ENCODE measurements around the gene ZIC4.

Gene ZIC4

DNA sequence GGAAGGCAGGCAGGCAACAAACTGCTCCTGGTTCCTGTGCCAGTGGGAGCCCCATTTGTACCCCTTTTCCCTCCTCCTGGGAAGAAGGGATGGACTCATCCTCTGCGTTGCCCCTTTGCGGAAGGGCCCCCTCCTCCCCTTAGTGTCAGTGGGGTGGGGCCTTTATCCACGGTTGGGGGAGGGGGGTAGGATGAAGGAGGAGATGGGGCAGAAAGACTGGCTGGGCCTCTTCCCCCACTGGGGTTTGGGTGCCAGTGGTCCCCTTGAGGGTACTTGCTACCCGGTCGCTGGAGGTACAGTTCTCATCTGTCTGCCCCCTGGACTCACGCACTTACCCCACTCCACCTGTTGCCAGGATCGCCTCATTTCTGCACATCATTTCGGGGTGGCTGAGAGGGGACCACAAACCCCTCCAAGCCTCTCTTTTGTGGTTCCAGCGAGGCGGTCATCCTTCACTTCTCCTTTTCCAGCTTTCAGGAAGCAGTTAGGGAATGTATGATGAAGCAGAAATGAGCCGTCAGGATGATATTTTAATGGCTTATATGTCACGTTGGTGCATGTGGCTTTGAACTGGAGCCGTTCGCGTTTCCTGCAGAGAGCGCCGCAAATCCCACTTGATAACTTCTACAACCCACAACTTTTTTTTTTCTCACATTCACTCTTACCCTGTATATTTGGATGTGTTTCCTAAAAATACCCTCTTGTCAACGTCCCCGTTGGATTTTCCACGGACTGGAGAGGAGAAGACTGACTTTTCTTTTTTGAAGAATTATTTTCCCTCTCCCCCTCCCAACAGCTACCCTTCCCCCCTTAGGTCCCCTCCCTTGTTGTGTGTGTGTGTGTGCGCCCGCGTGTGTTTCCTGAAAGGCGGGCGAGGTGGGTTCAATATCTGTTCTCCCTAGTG is at the start of gene ZIC4:
TSS of gene ZIC4 (minus strand) at position 516 of the 904 bp plus-strand sequence. CDS start 3,746 bp downstream, outside the sequence.
- DNase-seq = no peak

DNA sequence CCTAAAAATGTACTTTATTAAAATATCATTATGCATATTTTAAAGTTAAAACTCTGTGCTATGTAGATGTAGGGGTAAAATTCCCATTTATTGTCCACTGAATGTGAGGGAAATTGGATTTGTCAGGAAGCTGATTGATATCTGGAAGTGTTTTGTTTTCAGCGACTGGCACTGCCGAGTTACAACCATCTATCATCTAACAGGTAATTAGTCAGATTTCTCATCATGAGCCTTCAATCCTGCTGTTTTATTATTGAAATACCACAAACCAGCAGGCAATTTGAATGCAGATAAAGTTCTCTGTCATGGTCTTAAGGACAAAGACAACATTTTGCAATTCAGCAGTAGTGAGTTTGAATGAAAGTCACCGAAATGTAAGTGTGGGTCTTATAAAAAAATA is 43.3 kb upstream of the ZIC4 start:
- no peak for DNase-seq

DNA sequence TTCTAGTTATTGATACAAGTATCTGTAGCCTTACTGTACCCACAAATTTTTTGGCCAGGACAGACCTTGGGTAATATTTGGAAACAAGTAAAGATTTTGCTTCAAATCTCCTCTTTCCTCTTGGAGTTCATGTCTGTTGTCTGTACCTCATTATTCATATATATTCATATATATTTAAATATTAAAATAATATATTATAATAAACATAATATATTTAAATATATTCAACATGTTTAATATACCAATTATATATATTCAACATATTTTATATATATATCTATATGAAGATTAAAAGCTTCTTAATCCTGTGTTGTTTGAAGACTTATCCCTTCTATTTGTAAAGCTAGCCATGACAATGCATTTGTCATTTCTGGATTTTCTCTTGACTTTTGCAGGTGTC is 40.9 kb upstream of the ZIC4 start:
- DNase-seq = no peak

DNA sequence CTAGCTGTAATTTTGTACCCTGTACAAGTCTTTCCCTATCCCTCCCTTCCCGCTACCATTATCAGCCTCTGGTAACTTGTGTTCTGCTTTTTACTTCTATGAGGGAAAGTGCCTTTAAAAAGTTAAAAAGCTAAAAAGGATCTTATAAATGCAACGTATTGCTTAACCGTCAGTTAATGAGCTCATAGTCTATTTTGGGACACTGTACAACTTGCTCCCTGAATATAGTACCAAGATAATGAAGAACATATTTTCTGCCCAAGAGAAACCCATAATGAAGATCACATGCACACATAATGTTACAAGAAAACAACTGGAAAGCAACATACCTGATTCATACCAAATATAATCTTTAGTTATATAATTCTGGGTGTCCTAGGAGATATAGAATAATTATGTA is 25.4 kb upstream of the ZIC4 start:
- DNase-seq = no peak

DNA sequence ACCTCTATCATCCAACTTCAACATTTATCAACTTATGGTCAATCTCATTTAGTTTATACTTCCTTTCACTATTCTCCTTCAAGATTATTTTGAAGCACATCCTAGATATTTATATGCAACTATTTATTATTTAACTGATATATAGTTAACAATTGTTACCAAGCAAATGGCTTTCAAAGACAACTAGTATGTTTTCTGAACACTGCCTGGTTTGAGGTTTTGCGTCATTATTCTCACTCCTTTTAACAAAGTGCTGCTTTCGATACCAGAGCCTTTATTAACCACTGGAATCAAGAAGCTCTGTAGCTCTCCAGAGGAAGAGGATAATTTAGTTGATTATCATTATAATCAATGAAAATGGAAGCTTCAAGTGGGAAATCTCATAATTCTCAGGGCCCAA is 22.4 kb upstream of the ZIC4 start:
- no peak for DNase-seq

DNA sequence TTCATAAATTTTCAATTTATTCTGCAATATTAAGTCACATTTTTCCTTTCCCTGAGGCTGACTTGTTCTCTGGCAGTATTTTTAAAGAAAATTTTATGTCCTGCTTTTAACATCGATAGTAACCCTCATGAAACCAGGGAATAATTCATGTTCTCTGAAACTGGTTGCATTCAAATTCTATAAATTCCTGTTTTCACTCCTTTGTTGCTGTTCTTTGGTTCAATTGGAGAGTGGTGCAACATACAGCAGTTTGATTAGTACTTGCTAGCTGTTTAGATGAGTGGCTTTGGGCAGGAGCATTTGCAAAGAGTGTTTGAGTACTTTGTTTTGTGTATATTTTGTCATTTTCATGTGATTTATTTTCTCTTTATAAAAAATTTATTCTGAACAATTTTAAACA is 22.0 kb upstream of the ZIC4 start:
- no peak for DNase-seq

DNA sequence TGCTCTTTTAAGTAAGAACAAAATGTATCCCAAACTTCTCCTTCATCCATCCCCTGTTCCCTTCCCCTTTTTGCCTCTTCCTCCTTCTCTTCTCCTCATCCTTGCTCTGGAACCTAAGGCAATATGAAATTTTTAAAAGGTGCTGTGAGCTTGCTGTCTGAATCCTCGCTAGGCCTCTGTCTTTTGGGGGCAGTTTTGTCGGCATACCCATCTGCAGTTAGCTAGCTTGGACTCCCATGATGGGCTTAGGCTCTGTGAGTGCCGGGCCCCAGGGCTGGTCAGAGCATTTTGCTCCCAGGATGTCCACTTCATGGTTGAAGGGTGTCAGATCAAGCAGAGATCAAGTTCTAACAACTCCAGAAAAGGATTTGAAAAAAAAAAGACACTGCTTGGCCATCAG is 21.4 kb upstream of the ZIC4 start:
- no peak for DNase-seq

DNA sequence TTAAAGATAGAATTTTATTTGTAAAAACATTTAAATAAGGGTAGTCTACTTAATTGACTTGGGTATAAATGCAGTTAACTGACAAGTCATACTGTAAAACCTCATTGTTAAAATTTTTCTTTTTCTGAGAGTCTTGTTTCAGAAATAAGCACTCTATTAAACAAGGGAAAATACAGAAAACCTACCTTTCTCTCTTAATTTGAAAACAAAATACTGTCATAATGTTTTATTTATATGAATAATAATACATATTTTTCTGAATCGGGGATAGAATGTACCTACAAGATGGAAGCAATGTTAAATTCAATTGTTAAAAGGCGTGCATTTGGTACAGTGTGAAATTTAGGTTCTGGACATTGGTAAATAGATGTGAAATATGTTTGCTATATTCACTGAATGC is 20.6 kb upstream of the ZIC4 start:
- DNase-seq = no peak

DNA sequence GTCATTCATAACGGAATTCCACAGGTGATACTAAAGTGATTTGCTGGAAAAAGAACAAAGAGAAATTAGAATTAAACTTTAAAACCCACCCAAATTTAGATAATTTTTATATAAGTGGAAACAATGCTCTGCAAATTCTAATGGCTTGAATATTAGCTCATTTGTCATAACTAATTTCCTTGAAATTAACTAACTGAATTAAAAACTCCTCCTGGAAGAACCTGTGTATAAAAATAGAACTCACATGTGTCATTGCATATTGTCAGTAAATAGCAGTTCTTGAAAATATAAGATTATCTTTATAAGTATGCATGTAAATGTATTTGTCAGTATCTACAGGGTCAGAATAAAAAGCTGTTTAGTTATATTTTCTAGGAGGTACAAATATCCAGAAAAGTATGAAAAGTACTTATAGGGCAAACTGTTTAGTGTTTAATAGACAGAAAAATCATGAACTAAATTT is 19.1 kb upstream of the ZIC4 start:
- DNase-seq = no peak

DNA sequence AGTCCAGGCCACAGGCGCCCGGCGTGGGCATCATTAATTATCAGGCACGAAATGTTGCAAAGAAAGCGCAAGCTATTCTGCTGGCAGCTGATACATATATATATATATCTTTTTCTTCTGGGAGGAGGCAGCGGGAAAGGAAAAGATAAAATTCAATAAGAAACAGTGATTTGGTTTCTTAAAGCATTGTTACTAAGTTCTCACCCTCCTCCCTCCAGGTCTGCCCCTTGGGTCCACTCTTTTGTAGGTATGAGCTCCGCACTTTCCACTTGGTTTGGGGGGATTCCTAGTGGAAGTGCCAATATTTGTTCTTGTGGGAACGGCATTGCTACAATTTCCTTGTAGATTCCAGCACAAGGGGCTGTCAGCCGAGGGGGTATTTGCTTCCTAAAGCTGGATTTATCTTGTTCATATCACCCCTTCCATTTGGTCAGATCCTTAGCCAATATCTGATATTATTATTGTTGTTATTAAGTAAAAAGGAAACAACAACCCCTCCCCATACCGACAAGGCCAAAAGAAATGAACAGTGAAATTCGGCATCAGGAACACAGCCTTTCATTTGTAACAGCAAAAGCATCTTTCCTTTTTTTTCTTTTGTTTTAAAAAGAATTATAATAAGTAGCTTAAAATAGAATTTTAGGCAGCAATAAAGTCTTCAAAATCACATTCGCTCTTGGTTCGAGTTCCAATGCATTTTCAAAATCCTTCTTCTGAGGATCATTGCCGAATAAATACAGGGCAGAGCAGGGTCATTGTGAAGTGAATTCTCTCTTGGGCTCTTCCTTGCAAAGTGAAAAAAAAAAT is 18.4 kb upstream of the ZIC4 start:
- no peak for DNase-seq

DNA sequence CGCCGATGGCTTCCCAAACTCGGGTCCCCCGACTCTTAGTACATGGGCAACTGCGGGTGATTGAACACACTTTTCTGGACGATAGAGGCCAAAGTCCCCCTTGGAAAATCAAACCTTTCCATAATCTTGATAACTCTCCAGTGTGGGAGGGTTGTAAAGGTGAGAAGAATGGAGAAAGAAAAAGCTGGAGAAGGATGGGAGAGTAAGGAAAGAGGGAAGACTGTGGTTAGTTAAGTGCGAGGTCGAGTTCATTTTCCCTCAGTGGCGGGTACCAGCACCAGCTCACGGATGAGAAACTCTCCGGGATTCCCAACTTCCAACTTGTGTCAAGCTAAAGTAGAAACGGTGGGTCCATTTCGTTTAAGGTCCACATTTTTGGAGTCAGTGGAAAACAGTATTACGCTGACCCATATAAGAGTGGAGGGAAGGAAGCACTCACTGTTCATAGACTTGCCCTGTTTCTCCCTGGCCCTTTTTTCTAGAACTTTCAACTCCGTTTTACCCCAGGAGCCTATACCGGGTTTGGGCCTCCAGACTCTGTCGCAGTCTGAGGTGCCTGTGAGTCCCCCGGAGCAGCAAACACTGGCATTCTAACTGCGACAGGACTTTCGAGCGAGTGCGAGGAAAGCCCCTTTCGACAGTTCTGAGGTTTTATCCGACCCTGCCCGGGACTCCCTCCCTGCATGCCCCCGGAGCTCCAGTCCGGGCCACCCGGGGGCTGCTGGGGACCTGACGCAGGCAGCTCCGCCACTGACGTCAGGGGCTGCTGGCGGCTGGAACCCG is 17.6 kb upstream of the ZIC4 start:
- no peak for DNase-seq

DNA sequence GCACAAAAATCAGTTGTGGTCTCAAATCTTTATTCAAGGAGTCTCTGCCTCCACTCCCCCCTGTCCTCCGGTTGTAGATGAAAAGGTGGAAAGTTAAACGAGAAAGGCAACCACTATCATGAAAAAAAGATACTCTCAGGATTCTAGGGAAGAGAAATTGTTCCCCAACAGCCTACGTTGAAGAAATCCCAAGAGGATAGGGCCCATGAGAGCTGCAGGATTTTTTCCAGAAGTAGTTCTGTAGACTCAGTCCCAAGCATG is 17.1 kb upstream of the ZIC4 start:
- DNase-seq = no peak

DNA sequence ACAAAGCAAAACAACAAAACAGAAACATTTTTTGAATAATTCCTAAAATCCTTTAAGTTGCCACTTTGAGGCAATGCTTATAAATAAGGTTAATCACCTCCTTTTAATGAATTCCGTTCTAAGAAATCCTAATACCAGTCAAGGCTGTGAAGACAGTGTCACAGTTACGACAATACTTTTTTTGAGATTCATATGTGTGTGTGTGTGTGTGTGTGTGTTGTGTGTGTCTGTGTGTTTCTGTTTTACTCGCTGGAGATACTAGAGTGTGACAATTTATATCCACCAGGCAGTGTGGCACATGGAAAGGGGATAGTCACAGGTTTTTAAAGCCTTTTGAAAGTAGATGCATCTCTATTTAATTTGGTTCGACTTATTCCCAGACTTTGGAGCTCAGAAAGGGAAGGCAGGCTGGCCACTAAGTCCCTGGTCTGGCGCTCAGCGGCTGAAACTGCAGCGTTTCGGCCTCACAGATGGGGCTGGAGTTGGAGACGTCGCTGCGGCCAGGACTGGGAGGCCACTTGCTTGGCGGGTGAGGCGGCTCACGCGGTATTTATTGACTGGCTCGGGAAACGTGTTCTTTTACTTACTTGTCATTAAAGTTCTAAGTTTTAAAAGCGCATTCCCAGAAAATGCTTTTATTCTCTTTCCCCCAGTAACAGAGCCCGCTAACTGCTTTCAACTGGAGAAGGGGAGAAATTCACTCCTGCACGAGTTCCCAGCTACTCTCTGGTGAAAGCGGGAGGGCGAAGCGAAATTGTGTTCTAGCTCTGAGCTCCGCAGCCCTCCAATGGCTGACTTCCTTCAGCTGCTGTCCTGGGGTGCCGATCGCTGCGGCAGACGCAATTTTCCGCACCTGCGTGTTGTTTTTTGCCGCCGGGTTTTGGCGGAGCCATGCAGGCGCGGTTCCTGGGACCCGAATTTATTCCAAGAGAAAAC is 16.5 kb upstream of the ZIC4 start:
- DNase-seq = no peak

DNA sequence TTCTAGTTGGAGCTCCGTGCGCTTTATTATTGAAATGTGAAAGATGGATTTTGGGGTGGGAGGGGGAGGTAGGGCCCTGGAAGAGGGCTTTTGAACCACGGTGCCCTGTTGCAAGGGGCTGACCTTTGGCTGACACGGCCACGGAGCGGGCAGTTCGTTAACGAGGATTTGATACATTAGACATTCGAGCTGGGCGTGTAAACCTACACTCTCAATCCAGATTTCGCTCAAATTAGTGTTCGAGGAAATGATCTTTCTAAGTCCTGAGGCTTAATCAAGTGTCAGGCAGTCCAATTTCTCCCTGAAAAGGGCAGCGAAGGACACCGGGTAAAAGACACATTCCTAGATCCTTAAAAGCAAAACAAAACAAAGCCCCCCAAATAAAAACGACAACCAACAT is 15.9 kb upstream of the ZIC4 start:
- no peak for DNase-seq

DNA sequence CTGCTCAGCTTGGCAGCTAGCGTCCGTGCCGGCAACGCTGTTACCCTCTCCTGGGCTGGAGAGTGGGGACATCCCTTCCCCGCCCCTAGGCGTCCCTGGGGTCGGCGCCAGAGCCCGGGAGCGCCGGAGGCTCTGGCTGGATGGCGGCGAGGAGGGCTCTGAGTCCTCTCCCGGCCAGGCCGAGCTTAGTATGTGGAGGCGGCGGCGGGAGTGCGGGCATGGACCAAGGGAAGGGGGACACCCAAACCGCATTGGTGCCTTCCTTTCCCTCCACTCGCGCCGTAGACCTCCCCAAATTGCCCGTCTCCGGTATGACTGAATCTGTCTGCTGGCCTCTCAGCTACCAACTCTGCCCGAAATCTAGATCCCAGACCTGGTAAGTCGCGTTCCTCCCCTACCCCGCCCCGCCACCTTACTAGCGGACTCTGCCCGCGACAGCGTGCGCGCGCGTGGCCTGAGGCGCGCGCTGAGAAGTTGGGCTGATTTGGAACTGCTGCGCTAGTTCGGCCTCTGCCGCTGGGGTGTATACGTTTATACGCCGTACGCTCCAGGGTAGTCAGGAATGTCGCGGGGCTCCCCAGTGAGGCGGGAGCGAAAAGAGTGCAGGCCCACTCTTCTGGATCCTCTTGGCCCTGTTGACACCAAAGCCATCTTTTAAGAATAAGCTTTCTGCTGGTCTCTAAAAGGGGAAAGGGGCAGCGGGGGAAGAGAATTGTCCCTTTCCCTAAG is 15.0 kb upstream of the ZIC4 start:
- DNase-seq = no peak

DNA sequence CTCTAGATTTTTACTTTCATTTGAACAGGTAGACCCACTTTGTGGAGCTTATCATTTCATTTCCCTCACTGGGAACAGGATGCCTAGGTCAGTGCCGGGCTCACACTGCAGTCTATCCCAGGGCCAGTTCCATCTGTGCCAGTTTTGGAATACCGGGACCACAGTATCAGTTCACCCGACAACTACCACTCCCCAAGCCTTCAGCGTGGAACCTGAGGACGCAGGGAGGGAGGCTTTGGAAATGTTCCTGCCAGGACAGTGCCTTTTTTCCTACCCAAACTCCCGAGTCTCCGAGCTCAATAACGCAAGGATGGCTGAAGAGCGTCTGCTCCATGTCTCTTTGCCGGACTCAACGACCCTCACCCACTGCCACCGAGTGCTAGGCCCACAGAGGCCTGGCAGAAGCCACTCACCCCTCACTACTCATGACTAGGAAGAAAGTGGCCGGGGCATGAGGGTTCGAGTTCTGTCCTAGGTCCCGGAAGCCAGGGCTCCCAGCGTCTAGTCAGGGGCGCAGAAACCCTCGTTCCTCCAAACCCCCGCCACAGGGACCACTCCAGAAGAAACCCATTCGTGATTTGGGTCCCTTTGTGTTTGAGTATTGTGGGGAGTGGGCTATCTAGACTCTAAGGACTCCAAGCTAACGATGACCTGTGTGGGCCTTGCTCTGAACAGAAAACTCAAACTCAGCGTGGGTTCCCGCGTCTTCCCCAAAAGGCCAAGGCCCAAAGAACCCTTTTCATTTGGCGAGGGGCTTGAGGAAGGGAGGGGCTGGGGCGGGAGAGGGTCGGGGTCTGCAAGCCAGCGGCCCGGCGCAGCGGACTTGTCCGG is 14.2 kb upstream of the ZIC4 start:
- DNase-seq = no peak

DNA sequence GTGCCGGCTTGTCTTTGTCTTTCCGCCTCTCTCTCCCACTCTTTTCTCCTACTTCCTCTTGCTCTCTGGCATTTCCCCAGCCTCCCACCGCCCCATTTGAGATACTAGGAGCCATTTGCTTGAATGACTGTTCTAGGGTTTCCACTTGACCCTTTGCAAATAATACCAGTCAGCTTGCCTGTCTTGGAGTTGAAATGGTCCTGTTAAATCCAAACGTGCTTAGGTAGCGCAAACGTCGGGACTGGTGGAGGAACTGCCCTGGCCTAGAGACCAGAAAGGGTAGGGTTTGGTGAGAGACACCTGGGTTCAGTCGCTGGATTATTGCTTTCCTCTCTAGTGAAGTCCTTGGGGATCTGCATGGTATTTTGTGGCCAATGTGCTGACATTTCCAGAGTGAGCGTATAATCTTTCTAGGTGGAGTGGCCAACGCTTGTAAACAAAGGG is 13.5 kb upstream of the ZIC4 start:
- DNase-seq = no peak

DNA sequence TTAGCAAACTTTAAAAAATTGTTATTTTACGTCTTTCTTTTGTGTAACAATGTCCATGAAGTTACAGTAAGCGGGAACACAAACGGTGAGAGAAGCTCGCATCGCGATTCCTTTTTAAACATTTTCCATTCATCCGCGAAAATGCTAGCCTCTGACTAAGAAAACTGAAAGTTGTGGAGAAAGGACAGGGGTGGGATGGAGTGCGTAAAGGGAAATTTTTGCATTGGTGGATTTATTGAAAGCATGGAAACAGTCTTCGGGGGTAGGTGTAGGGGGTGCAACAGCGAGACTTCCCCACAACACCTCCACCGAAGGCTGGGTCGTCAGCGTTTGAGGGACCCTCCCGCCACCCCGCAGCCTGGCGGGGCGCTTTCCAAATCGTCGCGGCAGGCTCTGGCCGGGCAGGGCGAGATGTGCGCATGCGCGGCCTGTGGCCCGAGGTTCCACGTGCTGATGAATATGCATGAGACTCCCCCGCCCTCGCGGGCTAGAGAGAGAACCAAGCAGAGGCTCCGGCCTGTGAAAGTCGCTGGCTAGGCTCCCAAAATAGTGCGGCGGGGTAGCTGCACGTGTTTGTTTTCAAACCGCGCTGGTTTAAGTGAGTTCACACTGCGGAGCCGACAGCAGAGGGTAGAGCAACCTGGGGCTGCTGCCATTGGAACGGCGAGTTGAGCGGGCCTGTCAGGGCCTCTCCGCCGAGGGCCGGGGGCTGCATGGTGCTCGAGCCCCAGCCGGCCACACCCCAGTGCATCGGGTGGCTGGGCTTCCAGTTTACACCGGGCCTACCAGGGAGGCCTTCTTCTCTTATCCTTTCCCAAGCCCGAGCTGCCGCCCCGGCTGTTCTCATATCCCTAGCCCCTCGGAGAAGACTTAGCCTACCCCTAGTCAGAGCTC is 12.7 kb upstream of the ZIC4 start:
- no peak for DNase-seq

DNA sequence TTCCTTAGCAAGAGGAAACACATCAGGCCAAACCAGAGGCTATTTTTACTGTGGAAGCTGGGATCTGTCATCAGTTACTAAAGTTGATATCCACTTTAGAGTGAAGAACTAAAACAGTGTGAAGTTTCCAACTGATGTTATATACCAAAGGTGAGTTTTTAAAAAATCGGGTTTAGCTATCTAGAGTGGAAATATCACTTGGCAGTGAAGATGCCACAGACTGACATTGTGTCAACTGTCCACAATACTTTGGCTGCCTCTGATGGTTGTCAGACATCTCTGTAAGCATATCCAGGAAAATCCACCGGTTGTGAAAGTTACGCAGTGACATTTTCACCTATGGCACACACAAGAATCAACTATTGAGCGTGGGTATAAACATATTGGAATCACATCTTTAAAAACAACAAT is 12.0 kb upstream of the ZIC4 start:
- no peak for DNase-seq
